HEK293T (cell line): ENCODE measurements around the gene METTL5.

Source experiments
- CTBP1 ChIP-seq: fragments of 450-650 bp; IDR thresholded peaks from 2 replicates; pipeline ENCODE4 v1.6.1; 2016; ENCODE audit warnings: borderline replicate concordance
- FOXK2 ChIP-seq: fragments of 450-650 bp; IDR thresholded peaks from 2 replicates; pipeline ENCODE4 v1.6.1; 2016; ENCODE audit warnings: mild to moderate bottlenecking
- FOXM1 ChIP-seq: fragments of 450-650 bp; IDR thresholded peaks from 2 replicates; pipeline ENCODE4 v1.6.1; 2017; ENCODE audit warnings: mild to moderate bottlenecking, borderline replicate concordance
- HDGF ChIP-seq: fragments of 450-650 bp; IDR thresholded peaks from 2 replicates; pipeline ENCODE4 v1.6.1; 2017; ENCODE audit warnings: antibody characterized with exemption, borderline replicate concordance
- SP1 ChIP-seq: fragments of 450-650 bp; IDR thresholded peaks from 2 replicates; pipeline ENCODE4 v1.6.1; 2017
- ZNF384 ChIP-seq: fragments of 450-650 bp; IDR thresholded peaks from 2 replicates; pipeline ENCODE4 v1.6.1; 2016

DNA sequence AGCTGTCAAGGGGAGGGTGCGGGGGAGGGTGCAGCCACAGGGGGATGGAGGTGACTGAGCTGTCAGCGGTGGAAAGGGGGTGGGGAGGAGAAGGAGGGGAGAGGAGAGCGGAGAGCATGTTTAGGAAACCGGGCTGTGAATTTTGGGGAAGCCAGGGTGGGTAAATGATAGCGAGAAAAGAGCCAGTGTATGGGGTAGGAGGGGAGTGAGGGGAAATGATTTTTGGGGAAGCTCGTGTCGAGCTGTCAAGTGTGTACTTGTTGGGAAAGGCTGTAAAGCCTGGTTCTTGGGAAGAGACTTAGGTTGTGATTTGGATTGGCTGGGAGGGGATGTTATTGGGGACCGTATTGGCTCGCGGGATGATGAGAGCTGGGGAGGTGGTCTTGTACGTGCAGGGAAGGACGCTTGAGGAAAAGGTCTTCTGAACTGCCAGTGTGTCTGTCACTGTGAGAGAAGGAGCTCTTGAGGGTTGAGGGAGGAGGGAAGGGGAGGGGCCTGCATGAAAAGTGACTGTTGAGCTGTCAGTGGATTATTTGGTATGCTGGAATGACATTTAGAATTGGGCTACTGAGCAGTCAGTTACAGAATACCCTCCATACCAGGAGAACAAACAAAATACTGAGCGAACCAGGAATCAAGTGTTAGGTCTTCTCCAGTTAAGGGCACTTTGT is 3.6 kb upstream of the METTL5 start:
- no peak for TF ChIP-seq ZNF384
- TF ChIP-seq FOXK2 = no peak
- TF ChIP-seq SP1 = no peak
- no peak for TF ChIP-seq HDGF
- no peak for TF ChIP-seq FOXM1
- TF ChIP-seq CTBP1 = no peak
